GM18868 (cell line): ENCODE data around the gene SULF2.
"Not testable (repeated sequence)": the region's sequence is repeated elsewhere in the genome, so short reads cannot be mapped to it uniquely, and the experiment has no call there.

ENCODE experiments used
- ATAC-seq: cut with Tn5 transposase; IDR thresholded peaks from one replicate; pipeline ENCODE4 v1.9.1; 2021; ENCODE audit warnings: mild to moderate bottlenecking, moderate library complexity; ENCODE audit not compliant: unreplicated experiment

The SULF2 gene

GRCh38 chr20:47805951-47806350 lies 20.7 kb upstream of the SULF2 start:
- ATAC-seq = no peak

- not testable (repeated sequence) for ATAC-seq
Observed at GRCh38 chr20:47804972-47805371, 19.7 kb upstream of the SULF2 start.

- not testable (repeated sequence) for ATAC-seq
Observed at GRCh38 chr20:47804224-47804825, 19.0 kb upstream of the SULF2 start.

GRCh38 chr20:47802975-47803374 lies 17.7 kb upstream of the SULF2 start:
- no peak for ATAC-seq

GRCh38 chr20:47802226-47802920 lies 17.1 kb upstream of the SULF2 start:
- ATAC-seq = no peak

GRCh38 chr20:47801759-47802158 lies 16.5 kb upstream of the SULF2 start:
- ATAC-seq = no peak

GRCh38 chr20:47801079-47801478 lies 15.8 kb upstream of the SULF2 start:
- ATAC-seq = no peak

- ATAC-seq = no peak
Observed at GRCh38 chr20:47800623-47801022, 15.3 kb upstream of the SULF2 start.

GRCh38 chr20:47799116-47799715 lies 13.9 kb upstream of the SULF2 start:
- ATAC-seq = no peak

GRCh38 chr20:47796971-47797370 lies 11.7 kb upstream of the SULF2 start:
- ATAC-seq = no peak

GRCh38 chr20:47795214-47795907 lies 10.1 kb upstream of the SULF2 start:
- ATAC-seq = no peak

GRCh38 chr20:47794264-47794663 lies 9.0 kb upstream of the SULF2 start:
- ATAC-seq = not testable (repeated sequence)

GRCh38 chr20:47792021-47792618 lies 6.8 kb upstream of the SULF2 start:
- no peak for ATAC-seq

- no peak for ATAC-seq
Observed at GRCh38 chr20:47791084-47791599, 5.9 kb upstream of the SULF2 start.

GRCh38 chr20:47790580-47790965 lies 5.3 kb upstream of the SULF2 start:
- ATAC-seq = no peak

GRCh38 chr20:47789764-47790579 lies 4.7 kb upstream of the SULF2 start:
- ATAC-seq = no peak

GRCh38 chr20:47789081-47789763 lies 3.9 kb upstream of the SULF2 start:
- ATAC-seq = no peak

- no peak for ATAC-seq
Observed at GRCh38 chr20:47788741-47789080, 3.4 kb upstream of the SULF2 start.

- ATAC-seq = no peak
Observed at GRCh38 chr20:47786765-47787107, 1.5 kb upstream of the SULF2 start.
